Retinal pigment epithelial cell (primary cell): Measurements from ENCODE around the gene IQCE.

ENCODE experiments used
- DNase-seq: peaks from one replicate; pipeline ENCODE4 v3.0.0-alpha.2; 2010; ENCODE audit warnings: low read depth
- H3K4me3 ChIP-seq: 2 replicates; pipeline ENCODE4 v1.5.1; 2011; ENCODE audit warnings: mild to moderate bottlenecking, low read length, control low read depth, moderate library complexity
- TF ChIP-seq, protein P1 (sequence below): conservative IDR thresholded peaks from 2 replicates; pipeline ENCODE4 v1.5.1; 2011; ENCODE audit warnings: low read depth, low read length, control low read depth, inconsistent platforms

IQCE gene

GRCh38 chr7:2576742-2577491, 18.1 kb downstream of the IQCE start:
- TF ChIP-seq, protein P1, sequence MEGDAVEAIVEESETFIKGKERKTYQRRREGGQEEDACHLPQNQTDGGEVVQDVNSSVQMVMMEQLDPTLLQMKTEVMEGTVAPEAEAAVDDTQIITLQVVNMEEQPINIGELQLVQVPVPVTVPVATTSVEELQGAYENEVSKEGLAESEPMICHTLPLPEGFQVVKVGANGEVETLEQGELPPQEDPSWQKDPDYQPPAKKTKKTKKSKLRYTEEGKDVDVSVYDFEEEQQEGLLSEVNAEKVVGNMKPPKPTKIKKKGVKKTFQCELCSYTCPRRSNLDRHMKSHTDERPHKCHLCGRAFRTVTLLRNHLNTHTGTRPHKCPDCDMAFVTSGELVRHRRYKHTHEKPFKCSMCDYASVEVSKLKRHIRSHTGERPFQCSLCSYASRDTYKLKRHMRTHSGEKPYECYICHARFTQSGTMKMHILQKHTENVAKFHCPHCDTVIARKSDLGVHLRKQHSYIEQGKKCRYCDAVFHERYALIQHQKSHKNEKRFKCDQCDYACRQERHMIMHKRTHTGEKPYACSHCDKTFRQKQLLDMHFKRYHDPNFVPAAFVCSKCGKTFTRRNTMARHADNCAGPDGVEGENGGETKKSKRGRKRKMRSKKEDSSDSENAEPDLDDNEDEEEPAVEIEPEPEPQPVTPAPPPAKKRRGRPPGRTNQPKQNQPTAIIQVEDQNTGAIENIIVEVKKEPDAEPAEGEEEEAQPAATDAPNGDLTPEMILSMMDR, result no peak
- no peak for DNase-seq
- no peak overlapping the region for H3K4me3 ChIP-seq

DNA sequence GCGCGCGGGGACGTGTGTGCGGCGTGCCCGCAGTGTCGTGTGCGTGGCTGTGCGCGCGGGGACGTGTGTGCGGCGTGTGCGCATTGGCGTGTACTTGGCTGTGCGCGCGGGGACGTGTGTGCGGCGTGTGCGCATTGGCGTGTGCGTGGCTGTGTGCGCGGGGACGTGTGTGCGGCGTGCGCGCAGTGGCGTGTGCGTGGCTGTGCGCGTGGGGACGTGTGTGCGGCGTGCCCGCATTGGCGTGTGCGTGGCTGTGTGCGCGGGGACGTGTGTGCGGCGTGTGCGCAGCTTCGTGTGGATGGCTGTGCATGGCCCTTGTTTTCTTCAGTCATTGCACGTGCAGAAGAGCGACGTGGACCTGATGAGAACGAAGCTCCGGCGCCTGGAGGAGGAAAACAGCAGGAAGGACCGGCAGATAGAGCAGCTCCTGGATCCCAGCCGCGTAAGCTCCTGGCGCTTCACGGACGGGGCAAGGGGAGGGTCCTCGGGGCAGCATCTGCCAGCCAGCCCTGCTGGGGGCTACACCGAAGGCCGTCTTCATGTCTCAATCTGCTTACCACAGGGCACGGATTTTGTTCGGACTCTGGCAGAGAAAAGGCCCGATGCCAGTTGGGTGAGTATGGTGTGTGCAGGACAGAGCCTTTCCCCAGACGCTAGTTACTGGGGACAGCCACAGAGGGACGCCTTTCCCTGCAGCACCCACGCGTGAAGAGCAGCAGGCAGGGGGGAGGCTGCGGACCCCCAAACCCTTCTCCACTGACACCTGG, 19.3 kb downstream of the IQCE start:
- DNase-seq, result no peak
- TF ChIP-seq, protein P1, result no peak
- H3K4me3 ChIP-seq, result no peak overlapping the region

DNA sequence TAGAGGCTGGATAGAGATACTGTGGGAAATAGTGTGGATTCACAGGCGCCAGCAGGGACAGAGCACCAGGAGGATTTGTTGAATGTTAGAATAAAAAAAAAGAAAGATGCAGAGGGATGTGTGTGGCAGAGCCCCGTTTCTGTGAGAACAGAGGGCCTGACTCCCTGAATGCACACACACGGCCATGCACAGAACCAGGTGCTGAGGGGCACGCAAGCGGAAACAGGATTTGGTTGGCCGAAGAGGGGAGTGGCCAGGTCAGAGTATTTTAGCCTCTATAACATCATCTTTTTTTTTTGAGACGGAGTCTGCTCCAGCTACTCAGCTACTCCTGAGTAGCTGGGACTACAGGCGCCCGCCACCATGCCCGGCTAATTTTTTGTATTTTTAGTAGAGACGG, 21.9 kb downstream of the IQCE start:
- TF ChIP-seq, protein P1, result no peak
- no peak for DNase-seq
- no peak overlapping the region for H3K4me3 ChIP-seq

DNA sequence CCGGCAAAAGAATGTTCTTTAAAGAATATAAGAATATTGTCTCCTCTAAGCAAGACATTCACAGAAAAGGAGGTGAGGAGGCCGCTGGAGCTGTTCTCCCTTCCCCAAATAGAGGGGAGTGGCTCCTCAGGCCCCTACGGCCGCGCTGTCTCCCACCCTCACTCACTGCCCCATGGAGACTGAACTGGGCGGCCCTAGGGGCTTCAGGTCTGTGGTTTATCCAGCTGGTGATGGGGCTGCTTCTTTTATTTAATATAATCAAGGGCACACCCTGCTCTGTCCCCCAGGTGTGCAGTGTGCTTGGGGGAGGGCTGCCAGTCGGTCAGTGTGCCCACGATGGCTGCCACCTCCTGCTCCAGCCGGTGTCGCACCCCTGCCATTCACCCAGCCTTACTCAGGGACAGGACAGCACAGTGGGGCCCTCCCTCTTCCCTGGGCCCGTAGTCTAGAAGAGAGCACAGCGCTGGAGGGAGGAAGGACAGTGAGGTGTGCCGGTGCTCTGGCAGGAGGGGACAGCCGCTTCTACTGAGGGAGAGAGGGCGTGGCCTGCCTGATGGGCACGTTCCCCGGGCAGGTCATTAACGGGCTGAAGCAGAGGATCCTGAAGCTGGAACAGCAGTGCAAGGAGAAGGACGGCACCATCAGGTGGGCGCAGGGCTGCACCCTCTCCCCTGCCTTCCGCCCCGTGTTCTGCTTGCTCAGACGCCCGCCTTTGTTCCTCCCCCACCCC, 23.4 kb downstream of the IQCE start:
- TF ChIP-seq, protein P1, result no peak
- H3K4me3 ChIP-seq, result no peak overlapping the region
- no peak for DNase-seq

GRCh38 chr7:2583798-2584580, 25.2 kb downstream of the IQCE start:
- DNase-seq, result no peak
- no peak overlapping the region for H3K4me3 ChIP-seq
- TF ChIP-seq, protein P1, result no peak

DNA sequence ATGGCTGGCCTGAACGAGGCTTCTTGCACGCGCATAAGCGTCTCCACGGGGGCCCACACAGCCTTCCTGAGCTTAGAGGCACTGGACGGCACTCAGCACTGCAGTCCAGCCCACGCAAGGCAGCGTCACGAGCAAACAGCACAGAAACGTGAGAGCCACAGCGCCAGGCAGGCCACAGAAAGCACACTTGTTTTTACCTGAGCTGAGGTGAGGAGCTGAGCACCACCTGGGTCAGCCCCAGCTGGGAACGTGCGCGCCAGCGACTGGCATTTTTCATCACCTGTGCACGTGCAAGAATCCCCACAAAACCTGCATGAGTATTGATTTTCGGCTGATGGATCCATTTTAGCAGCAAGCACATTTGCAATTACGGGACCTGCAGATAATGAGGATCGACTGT, 26.7 kb downstream of the IQCE start:
- DNase-seq, result no peak
- TF ChIP-seq, protein P1, result no peak
- no peak overlapping the region for H3K4me3 ChIP-seq
